Natural killer cell treated with Interleukin-12 subunit alpha and Interleukin-12 subunit beta and Interleukin-15 and Interleukin-18, amount 100 ng/mL, for 72 hours (primary cell): ENCODE results near the gene ROR1. TPM values are rescaled to one million over a fixed set of nuclear protein-coding genes. Genes with fewer than 3 reads are reported as not detected.

Source experiments
- ATAC-seq, 2 donors: fragments of 150-1000 bp; cut with Tn5 transposase in 1 of 2; sonication (Bioruptor Pico), chemical (Tn5 transposase) in 1 of 2; 2 replicates each; pipeline ENCODE4 v1.10.0; 2021
- DNase-seq: peaks from one replicate; pipeline ENCODE4 v3.0.0; 2022; ENCODE audit warnings: low spot score
- H3K27ac Mint-ChIP-seq, 2 donors: 1 replicate in 1 of 2; 2 replicates in 1 of 2; pipeline ENCODE4 v1.8.0; 2022; ENCODE audit warnings: mixed read lengths in 2 of 2, mild to moderate bottlenecking in 1 of 2, moderate library complexity in 1 of 2
- H3K27me3 Mint-ChIP-seq, 2 donors: 1 replicate in 1 of 2; 2 replicates in 1 of 2; pipeline ENCODE4 v1.8.0; 2022; ENCODE audit warnings: mixed read lengths in 2 of 2
- H3K36me3 Mint-ChIP-seq: one replicate; pipeline ENCODE4 v1.8.0; 2022; ENCODE audit warnings: mixed read lengths
- H3K4me1 Mint-ChIP-seq, 2 donors: 1 replicate in 1 of 2; 2 replicates in 1 of 2; pipeline ENCODE4 v1.8.0; 2022; ENCODE audit warnings: low read depth in 2 of 2, mixed read lengths in 2 of 2, mild to moderate bottlenecking in 1 of 2
- H3K4me3 Mint-ChIP-seq: one replicate; pipeline ENCODE4 v1.8.0; 2022; ENCODE audit warnings: mixed read lengths
- H3K9me3 Mint-ChIP-seq: 2 replicates; pipeline ENCODE4 v1.8.0; 2022; ENCODE audit warnings: mixed read lengths
- total RNA-seq, 2 donors: library from RNA; stranded (reverse); gene quantifications; one replicate each; pipeline ENCODE4 v1.2.3, GENCODE V29; 2022

ROR1 gene
- total RNA-seq, 2 donors from 2014 or later: 0.38 TPM; not detected in 1

DNA sequence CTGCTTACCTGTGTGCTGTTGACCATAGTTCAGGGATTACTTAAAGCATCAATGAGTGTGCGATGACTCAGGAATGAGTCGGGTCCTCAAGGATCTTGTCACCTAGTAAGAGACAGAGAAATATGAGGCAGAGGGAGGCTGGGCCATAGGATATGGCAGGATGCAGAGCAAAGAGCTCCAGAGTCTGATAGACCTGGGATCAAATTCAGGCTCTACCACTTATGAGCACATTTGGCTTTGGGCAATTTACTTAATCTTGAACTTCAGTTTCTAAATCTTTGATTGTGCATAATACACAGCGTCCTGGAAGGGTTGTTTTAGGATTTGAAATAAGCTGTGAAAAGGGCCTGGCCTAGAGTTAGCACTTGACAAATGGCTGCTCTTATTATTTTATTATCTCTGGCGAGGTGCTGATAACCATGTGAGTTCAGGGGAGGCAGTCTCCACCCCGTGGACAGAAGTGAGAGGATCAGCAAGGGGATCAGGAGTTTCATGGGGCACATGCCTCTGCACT lies 94.5 kb downstream of the ROR1 start:
- Mint-ChIP-seq H3K4me1 (no peaks in the 10 kb centered on the region), H3K4me3 (no peak overlapping the region), H3K27me3 (peaks cover 4 to 17% of the 10 kb centered on the region in 2 donors), H3K27ac (no peak overlapping the region), H3K36me3 (no peaks in the 10 kb centered on the region), H3K9me3 (no peaks in the 10 kb centered on the region)
- no peak for DNase-seq
- no peak for ATAC-seq

DNA sequence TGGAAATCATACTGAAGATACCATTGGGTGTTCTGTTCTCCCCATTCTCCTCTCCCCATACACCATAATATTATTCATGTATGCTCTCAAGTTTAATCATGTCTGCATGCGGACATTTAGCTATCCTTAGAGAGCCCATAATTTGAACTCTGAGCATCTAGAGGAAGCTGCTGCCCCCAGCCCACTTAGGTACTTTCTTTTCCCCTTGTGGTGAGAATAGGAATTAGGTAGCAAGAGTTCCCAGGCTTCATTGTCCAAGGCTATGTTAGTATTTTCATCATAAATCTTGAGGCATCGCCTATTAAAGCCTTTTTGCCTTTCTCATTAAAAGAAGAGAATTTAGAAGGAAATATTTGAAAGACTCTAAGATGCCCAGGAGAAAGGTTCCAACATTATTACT lies 96.3 kb downstream of the ROR1 start:
- Mint-ChIP-seq H3K9me3 (no peaks in the 10 kb centered on the region), H3K27ac (no peak overlapping the region), H3K4me1 (no peaks in the 10 kb centered on the region), H3K27me3 (peaks cover 4 to 17% of the 10 kb centered on the region in 2 donors), H3K36me3 (no peaks in the 10 kb centered on the region), H3K4me3 (no peak overlapping the region)
- DNase-seq: no peak
- no peak for ATAC-seq

- no peak overlapping the region for H3K4me3 Mint-ChIP-seq
- H3K9me3 Mint-ChIP-seq: no peaks in the 10 kb centered on the region
- H3K36me3 Mint-ChIP-seq: no peaks in the 10 kb centered on the region
- ATAC-seq: no peak
- DNase-seq: no peak
- no peaks in the 10 kb centered on the region for H3K4me1 Mint-ChIP-seq
- no peak overlapping the region for H3K27ac Mint-ChIP-seq
- H3K27me3 Mint-ChIP-seq: peaks cover 2 to 27% of the 10 kb centered on the region in 2 donors
These were observed 97.6 kb downstream of the ROR1 start for GRCh38 chr1:63871463-63871862.

DNA sequence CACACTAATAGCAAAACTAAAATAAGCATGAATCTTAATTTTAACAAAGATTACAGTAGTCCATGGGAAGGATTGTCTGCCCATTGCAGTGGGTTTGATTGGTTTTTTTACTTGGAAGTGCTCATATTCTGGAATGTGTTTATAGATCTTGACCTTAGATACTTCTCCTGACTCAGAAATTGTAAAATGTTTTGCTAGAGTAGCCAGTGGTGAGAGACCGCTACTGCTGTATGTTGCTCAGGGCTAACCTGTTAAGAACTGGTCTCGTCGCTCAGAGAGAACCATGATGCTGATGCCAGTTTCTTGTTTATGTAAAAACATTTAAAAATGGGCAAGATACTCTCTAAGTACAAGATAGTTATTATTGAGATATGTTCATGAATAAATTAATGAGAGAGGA lies 99.9 kb downstream of the ROR1 start:
- ATAC-seq (no peak), DNase-seq (no peak)
- Mint-ChIP-seq H3K9me3 (no peaks in the 10 kb centered on the region), H3K4me3 (no peak overlapping the region), H3K4me1 (no peaks in the 10 kb centered on the region), H3K27me3 (peaks cover 3 to 21% of the 10 kb centered on the region in 2 donors), H3K36me3 (no peaks in the 10 kb centered on the region), H3K27ac (no peak overlapping the region)

DNA sequence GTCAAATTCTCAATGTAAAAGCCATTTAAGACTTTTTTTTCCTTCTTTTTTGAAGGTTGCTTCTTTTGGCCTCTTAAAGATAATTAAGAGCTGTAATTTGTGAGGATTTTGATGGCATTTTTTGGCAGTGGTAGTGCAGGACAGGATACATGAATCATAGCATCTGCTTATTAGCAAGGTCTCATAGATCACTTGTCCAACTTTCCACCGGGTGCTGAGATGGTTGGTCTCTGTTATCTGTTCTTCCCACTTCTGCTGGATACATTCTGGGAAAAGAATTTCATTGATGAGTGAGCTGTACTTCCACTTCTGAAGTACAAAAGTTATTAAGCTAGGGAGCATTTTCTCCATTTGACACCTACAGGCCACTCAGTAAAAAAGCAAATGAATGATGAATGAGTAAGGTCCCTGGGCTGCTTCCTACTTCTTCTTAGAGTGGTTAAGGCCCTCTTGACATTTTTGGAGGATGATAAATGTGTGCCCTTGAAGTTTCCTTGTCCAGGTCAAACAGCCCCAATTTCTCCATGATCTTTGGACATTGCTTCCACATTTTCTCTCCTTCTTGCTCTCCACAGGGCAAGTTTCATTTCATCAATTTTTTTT lies 100.6 kb downstream of the ROR1 start:
- H3K36me3 Mint-ChIP-seq: no peaks in the 10 kb centered on the region
- DNase-seq: no peak
- H3K27me3 Mint-ChIP-seq: peaks cover 3 to 21% of the 10 kb centered on the region in 2 donors
- H3K27ac Mint-ChIP-seq: no peak overlapping the region
- ATAC-seq: no peak
- no peaks in the 10 kb centered on the region for H3K9me3 Mint-ChIP-seq
- H3K4me1 Mint-ChIP-seq: no peaks in the 10 kb centered on the region
- no peak overlapping the region for H3K4me3 Mint-ChIP-seq

DNA sequence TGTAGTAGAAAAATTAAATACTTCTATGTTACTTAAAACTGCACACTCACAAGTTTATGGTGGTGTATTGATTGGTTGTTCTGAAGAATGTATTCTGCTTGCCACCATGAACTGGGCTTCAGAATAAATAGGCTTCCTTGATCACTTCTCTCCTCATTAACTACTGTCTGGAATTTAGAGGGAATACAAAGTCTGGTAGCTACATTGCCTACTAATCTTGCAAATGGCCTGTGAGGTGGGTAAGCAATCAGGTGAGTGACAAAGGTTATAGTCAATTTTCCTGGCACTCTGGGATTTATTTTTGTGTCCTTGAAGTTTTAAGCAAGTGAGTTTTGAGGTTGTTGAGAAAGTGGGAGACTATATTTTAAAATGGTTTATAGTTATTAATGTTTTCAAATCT lies 101.8 kb downstream of the ROR1 start:
- Mint-ChIP-seq H3K27ac (no peak overlapping the region), H3K27me3 (peaks cover 3 to 25% of the 10 kb centered on the region in 2 donors), H3K4me3 (no peak overlapping the region), H3K4me1 (no peaks in the 10 kb centered on the region), H3K36me3 (no peaks in the 10 kb centered on the region), H3K9me3 (no peaks in the 10 kb centered on the region)
- ATAC-seq: no peak
- DNase-seq: no peak

DNA sequence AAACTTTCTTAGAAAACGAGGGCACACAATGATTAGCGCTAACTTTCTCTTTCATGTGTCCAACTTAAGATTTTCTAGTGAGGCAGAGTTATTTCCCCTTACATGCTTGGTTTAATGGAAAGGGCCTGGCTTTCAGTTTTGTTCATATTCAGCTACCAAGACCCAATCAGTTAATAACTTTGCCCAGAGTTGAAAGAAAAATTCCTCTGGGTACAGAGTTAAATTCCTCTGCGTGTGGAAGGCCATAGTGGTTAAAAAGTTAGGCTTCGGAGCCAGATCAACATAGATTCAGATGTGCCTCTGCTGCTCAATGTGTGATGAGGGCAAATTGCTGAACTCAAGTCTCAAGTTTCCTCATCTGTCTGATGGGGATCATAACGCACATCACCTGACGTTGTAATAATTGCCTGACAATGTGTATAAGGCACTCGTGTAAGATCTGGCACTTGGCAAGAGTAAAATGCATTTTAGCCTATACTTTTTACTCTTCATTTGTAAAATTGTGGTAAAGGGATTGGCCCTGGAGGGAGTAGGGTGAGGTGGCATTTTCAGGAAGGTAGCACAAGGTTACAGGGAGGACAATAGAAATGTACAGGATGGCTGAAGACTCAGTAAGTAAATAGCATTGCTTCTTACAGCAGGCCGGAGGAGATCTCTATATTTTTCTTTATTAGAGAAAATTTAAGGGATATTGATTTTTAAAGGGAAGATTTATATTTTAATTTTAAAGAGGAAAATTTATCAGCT lies 103.4 kb downstream of the ROR1 start:
- Mint-ChIP-seq H3K27me3 (peaks cover 3 to 20% of the 10 kb centered on the region in 2 donors), H3K4me1 (no peaks in the 10 kb centered on the region), H3K27ac (no peak overlapping the region), H3K4me3 (no peak overlapping the region), H3K36me3 (no peaks in the 10 kb centered on the region), H3K9me3 (no peaks in the 10 kb centered on the region)
- DNase-seq (no peak), ATAC-seq (no peak)

GRCh38 chr1:63877816-63878215 lies 104.0 kb downstream of the ROR1 start:
- DNase-seq (no peak), ATAC-seq (no peak)
- Mint-ChIP-seq H3K4me3 (no peak overlapping the region), H3K27me3 (peaks cover 5 to 20% of the 10 kb centered on the region in 2 donors), H3K27ac (no peak overlapping the region), H3K4me1 (no peaks in the 10 kb centered on the region), H3K9me3 (no peaks in the 10 kb centered on the region), H3K36me3 (no peaks in the 10 kb centered on the region)

DNA sequence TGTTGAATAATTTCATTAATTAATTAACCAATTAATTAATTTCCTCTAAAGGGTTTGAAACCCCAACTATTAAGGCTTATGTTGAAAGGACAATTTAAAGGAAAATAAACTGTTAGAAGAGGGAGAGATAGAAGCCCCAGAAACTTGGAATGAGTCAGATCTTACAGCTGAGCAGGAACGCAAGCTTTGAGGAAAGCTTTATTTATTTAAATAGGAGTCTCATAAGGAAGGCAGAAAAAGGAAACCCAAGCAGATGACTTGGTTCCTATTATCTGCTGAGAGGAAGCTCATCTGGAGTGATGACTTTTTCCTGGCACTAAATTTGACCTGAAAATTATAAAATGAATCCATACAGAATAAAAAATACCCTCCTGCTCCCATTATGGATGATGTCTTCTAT lies 105.1 kb downstream of the ROR1 start:
- Mint-ChIP-seq H3K9me3 (no peaks in the 10 kb centered on the region), H3K4me1 (no peaks in the 10 kb centered on the region), H3K27me3 (peaks cover 5 to 20% of the 10 kb centered on the region in 2 donors), H3K27ac (no peak overlapping the region), H3K36me3 (no peaks in the 10 kb centered on the region), H3K4me3 (no peak overlapping the region)
- no peak for ATAC-seq
- DNase-seq: no peak

DNA sequence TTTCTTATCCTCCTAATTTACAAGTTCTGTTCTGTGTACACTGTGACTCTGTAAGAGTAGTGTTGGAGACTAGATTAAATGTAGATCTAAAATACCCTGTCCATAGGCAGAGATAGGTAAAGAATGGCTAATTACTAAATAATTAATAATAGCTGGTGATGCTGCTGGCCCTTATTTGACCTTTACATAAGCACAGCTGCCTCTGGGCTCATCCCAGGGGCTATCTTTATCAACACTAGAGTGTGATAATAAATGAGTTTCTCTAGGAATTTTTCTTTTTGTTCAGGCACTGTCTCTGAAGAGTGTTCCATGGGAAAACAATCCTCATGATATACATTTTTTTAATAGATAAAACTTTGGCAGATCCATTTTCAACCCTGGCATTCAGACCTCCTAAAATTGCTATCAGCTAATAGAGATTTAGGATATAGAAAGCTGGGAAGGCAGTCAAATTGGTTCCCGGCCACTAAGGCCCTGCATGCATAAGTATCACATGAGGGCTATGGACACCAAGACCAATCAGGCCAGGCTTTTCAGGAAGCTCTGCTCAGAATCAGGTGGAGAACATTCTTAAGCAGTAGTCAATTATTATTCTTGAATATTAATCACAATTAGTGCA lies 107.2 kb downstream of the ROR1 start:
- no peak for ATAC-seq
- Mint-ChIP-seq H3K36me3 (no peaks in the 10 kb centered on the region), H3K4me1 (no peaks in the 10 kb centered on the region), H3K4me3 (no peak overlapping the region), H3K27ac (no peak overlapping the region), H3K27me3 (peaks cover 10 to 14% of the 10 kb centered on the region in 2 donors), H3K9me3 (no peaks in the 10 kb centered on the region)
- DNase-seq: no peak

DNA sequence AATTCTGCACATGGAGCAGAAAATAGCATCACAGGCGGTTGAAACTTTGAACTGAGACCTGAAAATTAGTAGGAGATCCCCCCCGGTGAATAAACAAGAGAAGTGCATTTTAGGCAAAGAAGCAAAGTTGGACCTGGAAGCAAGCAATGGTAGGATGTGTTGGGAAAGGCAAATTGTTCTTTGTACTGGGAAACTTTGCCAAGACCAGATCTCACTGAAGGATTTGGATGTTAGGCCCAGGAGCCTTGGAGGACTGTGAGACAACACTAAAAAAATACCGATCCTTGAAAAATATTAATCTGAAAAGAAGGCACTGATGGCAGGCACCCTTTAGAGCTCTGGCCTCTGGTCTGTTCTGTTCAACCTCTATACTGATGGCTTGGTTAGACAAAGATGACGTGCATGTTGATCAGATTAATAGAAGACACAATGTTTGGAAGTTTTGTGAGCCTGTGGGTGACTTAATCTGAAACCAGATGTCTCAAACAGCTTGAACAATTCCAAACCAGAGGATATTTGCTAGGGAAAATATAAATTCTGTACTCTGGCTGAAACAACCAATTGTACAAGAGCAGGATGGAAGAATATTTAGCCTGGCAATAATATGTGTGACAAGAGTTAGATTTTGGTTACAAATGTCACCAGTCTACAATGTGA lies 108.4 kb downstream of the ROR1 start:
- Mint-ChIP-seq H3K4me3 (no peak overlapping the region), H3K9me3 (no peaks in the 10 kb centered on the region), H3K4me1 (no peaks in the 10 kb centered on the region), H3K36me3 (no peaks in the 10 kb centered on the region), H3K27me3 (peaks cover 8 to 10% of the 10 kb centered on the region in 2 donors), H3K27ac (no peak overlapping the region)
- ATAC-seq (no peak), DNase-seq (no peak)

DNA sequence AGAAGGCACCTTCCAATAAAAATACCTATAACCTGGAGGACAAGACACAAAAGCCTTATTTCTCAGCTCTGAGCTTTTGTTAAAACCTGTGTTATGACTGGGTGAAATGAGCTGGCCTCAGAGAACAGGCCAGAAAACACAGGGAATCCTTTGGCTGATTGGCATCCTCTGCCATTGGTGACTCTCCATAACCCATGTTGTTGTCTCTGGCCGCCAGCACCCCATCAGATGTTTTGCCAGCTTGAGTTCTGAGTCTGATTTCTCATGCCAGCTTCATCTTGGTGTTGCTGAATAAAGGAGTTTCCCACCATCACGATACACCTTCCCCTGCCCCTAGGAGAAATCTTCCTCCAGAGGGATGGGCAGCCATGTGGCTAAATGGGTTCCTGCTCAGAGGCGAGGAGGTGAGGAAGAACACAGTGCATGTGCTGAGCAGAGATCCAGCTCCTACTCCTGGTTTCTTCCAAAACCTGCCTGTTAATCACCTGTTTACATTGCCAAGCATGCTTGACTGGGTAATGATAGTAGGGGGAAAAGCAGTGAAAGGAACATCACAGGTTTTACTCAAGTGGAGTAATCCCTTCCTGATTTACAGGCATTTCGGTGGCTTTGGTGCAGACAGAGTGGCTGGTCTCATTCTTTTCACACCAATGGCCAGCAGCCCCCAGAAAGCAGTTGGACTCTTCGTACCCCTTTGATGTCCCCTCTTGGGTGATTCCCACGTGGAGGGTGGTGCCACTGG lies 109.8 kb downstream of the ROR1 start:
- peaks cover 7 to 8% of the 10 kb centered on the region in 2 donors for H3K27me3 Mint-ChIP-seq
- H3K4me1 Mint-ChIP-seq: no peaks in the 10 kb centered on the region
- DNase-seq (no peak), ATAC-seq (no peak)
- H3K36me3 Mint-ChIP-seq: no peaks in the 10 kb centered on the region
- H3K4me3 Mint-ChIP-seq: no peak overlapping the region
- H3K27ac Mint-ChIP-seq: no peak overlapping the region
- no peaks in the 10 kb centered on the region for H3K9me3 Mint-ChIP-seq

DNA sequence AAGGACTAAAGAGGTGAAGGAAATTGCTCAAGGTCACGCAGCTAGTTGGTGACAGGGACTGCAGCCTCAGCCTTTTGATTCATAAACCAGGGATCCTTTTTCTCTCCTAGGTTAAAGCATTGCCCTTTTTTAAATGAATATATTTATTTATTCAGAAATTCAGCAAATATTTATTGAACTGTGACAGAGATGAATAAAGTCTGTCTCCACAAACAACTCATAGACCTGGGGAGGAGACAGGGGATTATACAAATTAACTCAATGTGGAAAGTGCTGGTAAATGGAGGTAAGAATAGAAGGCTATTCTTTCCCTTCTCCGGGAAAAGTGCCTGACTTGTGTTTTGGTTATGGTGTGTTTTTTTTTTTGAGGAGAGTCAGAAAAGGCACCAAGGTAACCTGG lies 110.7 kb downstream of the ROR1 start:
- Mint-ChIP-seq H3K27me3 (peaks cover 6 to 9% of the 10 kb centered on the region in 2 donors), H3K27ac (no peak overlapping the region), H3K4me3 (no peak overlapping the region), H3K4me1 (no peaks in the 10 kb centered on the region), H3K9me3 (no peaks in the 10 kb centered on the region), H3K36me3 (no peaks in the 10 kb centered on the region)
- ATAC-seq: no peak
- no peak for DNase-seq
